GM23248 (cell line): Measurements from ENCODE around the gene SH3PXD2A. TPM values are rescaled to one million over a fixed set of nuclear protein-coding genes. Genes with fewer than 3 reads are reported as not detected.

Experiments used
- DNase-seq: peaks from one replicate; pipeline ENCODE4 v3.0.0-alpha.2; 2015
- H2AFZ ChIP-seq: fragments of 200-600 bp; sonication (generic); 2 replicates; pipeline ENCODE4 v1.6.1; 2016; ENCODE audit warnings: antibody characterized with exemption
- H3F3A ChIP-seq: fragments of 200-600 bp; sonication (generic); 2 replicates; pipeline ENCODE4 v1.6.1; 2016; ENCODE audit warnings: mild to moderate bottlenecking, antibody characterized with exemption, mixed run types; ENCODE audit not compliant: insufficient read depth
- H3K27ac ChIP-seq: fragments of 200-600 bp; sonication (generic); 2 replicates; pipeline ENCODE4 v1.5.1; 2016; ENCODE audit warnings: mild to moderate bottlenecking
- H3K27me3 ChIP-seq: fragments of 200-600 bp; sonication (generic); replicated peaks from 2 replicates; pipeline ENCODE4 v1.6.1; 2016; ENCODE audit warnings: mild to moderate bottlenecking; ENCODE audit not compliant: insufficient read depth
- H3K36me3 ChIP-seq: fragments of 200-600 bp; sonication (generic); 2 replicates; pipeline ENCODE4 v1.6.1; 2016; ENCODE audit warnings: low read depth, mild to moderate bottlenecking
- H3K4me1 ChIP-seq: fragments of 200-600 bp; sonication (generic); 2 replicates; pipeline ENCODE4 v1.6.1; 2016; ENCODE audit warnings: mild to moderate bottlenecking; ENCODE audit not compliant: insufficient read depth
- H3K4me2 ChIP-seq: fragments of 200-600 bp; sonication (generic); one replicate; pipeline ENCODE4 v1.6.1; 2016; ENCODE audit warnings: mild to moderate bottlenecking; ENCODE audit not compliant: unreplicated experiment
- H3K4me3 ChIP-seq: fragments of 200-600 bp; sonication (generic); 2 replicates; pipeline ENCODE4 v1.5.1; 2016; ENCODE audit warnings: mild to moderate bottlenecking
- H3K79me2 ChIP-seq: fragments of 200-600 bp; sonication (generic); 2 replicates; pipeline ENCODE4 v1.6.1; 2016; ENCODE audit warnings: mild to moderate bottlenecking; ENCODE audit not compliant: insufficient read depth
- H3K9ac ChIP-seq: fragments of 200-600 bp; sonication (generic); 2 replicates; pipeline ENCODE4 v1.6.1; 2016; ENCODE audit warnings: mild to moderate bottlenecking
- H3K9me2 ChIP-seq: fragments of 200-600 bp; sonication (generic); 2 replicates; pipeline ENCODE4 v1.6.1; 2016; ENCODE audit warnings: mixed run types, mild to moderate bottlenecking, moderate library complexity; ENCODE audit not compliant: insufficient read depth
- H3K9me3 ChIP-seq: fragments of 200-600 bp; sonication (generic); one replicate; pipeline ENCODE4 v1.6.1; 2017; ENCODE audit warnings: low read depth
- H4K20me1 ChIP-seq: fragments of 200-600 bp; sonication (generic); 2 replicates; pipeline ENCODE4 v1.6.0; 2016; ENCODE audit not compliant: insufficient read depth
- EZH2 ChIP-seq: fragments of 200-600 bp; sonication (generic); IDR thresholded peaks from 2 replicates; pipeline ENCODE4 v1.6.1; 2018; ENCODE audit warnings: antibody characterized with exemption, mild to moderate bottlenecking; ENCODE audit not compliant: insufficient read depth, poor library complexity, severe bottlenecking
- EZH2phosphoT487 ChIP-seq: fragments of 200-600 bp; sonication (generic); IDR thresholded peaks from 2 replicates; pipeline ENCODE4 v1.6.1; 2018; ENCODE audit warnings: antibody characterized with exemption, moderate library complexity, mild to moderate bottlenecking, low read depth; ENCODE audit not compliant: insufficient read depth
- WGBS, 2 experiments: methylation state at CpG; one replicate each; pipeline ENCODE4 v1.1.6; 2015 to 2017; ENCODE audit warnings: low lambda C conversion rate in 2 of 2, low coverage in 1 of 2; ENCODE audit errors: missing lambda C conversion rate in 2 of 2; 5-methylcytosine and 5-hydroxymethylcytosine counted together
- in situ Hi-C: fragments of 300-500 bp; cut with MboI; formaldehyde crosslinking; loops from 2 replicates; pipeline ENCODE4 v1.15.0; 2020
- polyA plus RNA-seq: library from polyadenylated mRNA; unstranded; fragments of >200 nt; fragmentation: Nextera tagmentation; extraction: Ambion mirVana; gene quantifications from 2 replicates; pipeline ENCODE4 v1.2.1, GENCODE V29; 2016
- total RNA-seq: library from RNA; depleted of rRNA; stranded (reverse); fragments of >200 nt; shearing (Covaris generic); gene quantifications from 2 replicates; pipeline ENCODE4 v1.2.3, GENCODE V29; 2014; rRNA removed

Gene SH3PXD2A
- total RNA-seq (58.0 and 64.0 TPM in 2 replicates), polyA plus RNA-seq (31.4 and 34.0 TPM in 2 replicates)

DNA sequence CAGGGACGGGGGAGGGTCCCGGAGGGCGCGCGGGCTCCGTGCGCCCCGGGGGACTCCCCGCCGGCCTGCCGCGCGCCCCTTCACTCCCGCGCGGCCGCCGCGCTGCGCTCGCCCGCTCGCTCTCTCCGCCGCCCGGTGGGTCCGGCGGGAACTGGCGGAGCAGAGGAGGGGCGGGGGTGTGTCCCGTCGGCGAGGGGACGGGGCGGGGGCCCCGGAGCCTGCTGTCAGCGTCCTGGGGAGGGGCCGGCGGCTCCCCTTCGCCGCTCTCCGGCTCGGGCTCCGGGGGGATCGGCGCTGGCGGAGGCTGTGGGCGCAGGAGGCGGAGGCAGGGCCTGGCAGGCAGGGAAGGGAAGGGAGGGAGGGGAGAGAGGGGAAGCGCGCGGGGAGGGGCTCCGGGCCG is at the start of gene SH3PXD2A:
TSS of gene SH3PXD2A (minus strand) at position 153 of the 400 bp plus-strand sequence. CDS start 310 bp downstream, outside the sequence.
- Histone ChIP-seq H2AFZ (peak within 1 kb of the TSS; percentile 76), H3K36me3 (no peaks in the 10 kb centered on the region), H3K9me2 (no peaks in the 10 kb centered on the region), H3F3A (peaks cover 34% of the 10 kb centered on the region), H3K9ac (peak within 1 kb of the TSS; percentile 89), H4K20me1 (no peaks in the 10 kb centered on the region), H3K27me3 (no peaks in the 10 kb centered on the region), H3K27ac (peak within 1 kb of the TSS; percentile 32), H3K4me2 (peak within 1 kb of the TSS; percentile 83), H3K9me3 (no peaks in the 10 kb centered on the region), H3K4me1 (peaks cover 41% of the 10 kb centered on the region), H3K4me3 (peak within 1 kb of the TSS; percentile 81), H3K79me2 (peaks cover 27% of the 10 kb centered on the region; the same call in 1 of the 2 replicates)
- WGBS, 2 experiments: 3 to 4% methylated on average over 24 to 32 of the region's 54 CpGs
- in situ Hi-C loops: no loop called here
- DNase-seq: peak; percentile 64
- TF ChIP-seq EZH2 (no peak), EZH2phosphoT487 (no peak)

- Histone ChIP-seq H3K36me3 (no peaks in the 10 kb centered on the region), H3K79me2 (no peaks in the 10 kb centered on the region), H3K27ac (no peak overlapping the region), H3K9me3 (no peaks in the 10 kb centered on the region), H3K4me3 (no peak overlapping the region), H3K4me2 (no peak overlapping the region), H3K27me3 (no peaks in the 10 kb centered on the region), H2AFZ (no peak overlapping the region), H4K20me1 (no peaks in the 10 kb centered on the region), H3K9me2 (no peaks in the 10 kb centered on the region), H3K9ac (no peak overlapping the region), H3F3A (peaks cover 14% of the 10 kb centered on the region), H3K4me1 (peaks cover 21% of the 10 kb centered on the region)
- TF ChIP-seq EZH2: no peak
- no peak for TF ChIP-seq EZH2phosphoT487
- 96 to 98% methylated on average over 5 of the region's 5 CpGs for WGBS, 2 experiments
- DNase-seq: no peak
- in situ Hi-C loops: no loop called here
These were observed 45.9 kb upstream of the SH3PXD2A start for GRCh38 chr10:103901299-103901698.

GRCh38 chr10:103899312-103899711 is 43.9 kb upstream of the SH3PXD2A start:
- H3K27ac ChIP-seq: no peak overlapping the region
- peaks cover 34% of the 10 kb centered on the region for H3F3A ChIP-seq
- no peak overlapping the region for H2AFZ ChIP-seq
- no peaks in the 10 kb centered on the region for H4K20me1 ChIP-seq
- no peak for DNase-seq
- H3K79me2 ChIP-seq: no peaks in the 10 kb centered on the region
- H3K36me3 ChIP-seq: no peaks in the 10 kb centered on the region
- no peak overlapping the region for H3K4me2 ChIP-seq
- no peaks in the 10 kb centered on the region for H3K27me3 ChIP-seq
- TF ChIP-seq EZH2 (no peak), EZH2phosphoT487 (no peak)
- no peak overlapping the region for H3K4me3 ChIP-seq
- H3K4me1 ChIP-seq: peaks cover 34% of the 10 kb centered on the region
- H3K9me3 ChIP-seq: no peaks in the 10 kb centered on the region
- in situ Hi-C loops: loop anchor here (25.0 kb wide), 1 partner anchor 313 kb away; no protein-coding TSS in a partner anchor
- WGBS, 2 experiments: 78 to 88% methylated on average over 5 of the region's 5 CpGs
- H3K9me2 ChIP-seq: no peaks in the 10 kb centered on the region
- no peak overlapping the region for H3K9ac ChIP-seq

- H3F3A ChIP-seq: peaks cover 45% of the 10 kb centered on the region
- no peak overlapping the region for H3K9ac ChIP-seq
- no peaks in the 10 kb centered on the region for H3K79me2 ChIP-seq
- H2AFZ ChIP-seq: peak overlapping the region; percentile 31
- 30 to 45% methylated on average over 7 of the region's 7 CpGs for WGBS, 2 experiments
- no peak overlapping the region for H3K4me2 ChIP-seq
- no peaks in the 10 kb centered on the region for H3K36me3 ChIP-seq
- H3K4me3 ChIP-seq: no peak overlapping the region
- no peaks in the 10 kb centered on the region for H3K27me3 ChIP-seq
- no peak for TF ChIP-seq EZH2phosphoT487
- TF ChIP-seq EZH2: no peak
- no peaks in the 10 kb centered on the region for H3K9me3 ChIP-seq
- H3K27ac ChIP-seq: peak overlapping the region; percentile 87
- no peaks in the 10 kb centered on the region for H3K9me2 ChIP-seq
- no peaks in the 10 kb centered on the region for H4K20me1 ChIP-seq
- peak; percentile 65 for DNase-seq
- peaks cover 43% of the 10 kb centered on the region for H3K4me1 ChIP-seq
- in situ Hi-C loops: loop anchor here (25.0 kb wide), 1 partner anchor 315 kb away; no protein-coding TSS in a partner anchor
These were observed 41.9 kb upstream of the SH3PXD2A start for GRCh38 chr10:103897241-103897774.
